ENCODE results near the gene MEI1.

Gene MEI1

DNA sequence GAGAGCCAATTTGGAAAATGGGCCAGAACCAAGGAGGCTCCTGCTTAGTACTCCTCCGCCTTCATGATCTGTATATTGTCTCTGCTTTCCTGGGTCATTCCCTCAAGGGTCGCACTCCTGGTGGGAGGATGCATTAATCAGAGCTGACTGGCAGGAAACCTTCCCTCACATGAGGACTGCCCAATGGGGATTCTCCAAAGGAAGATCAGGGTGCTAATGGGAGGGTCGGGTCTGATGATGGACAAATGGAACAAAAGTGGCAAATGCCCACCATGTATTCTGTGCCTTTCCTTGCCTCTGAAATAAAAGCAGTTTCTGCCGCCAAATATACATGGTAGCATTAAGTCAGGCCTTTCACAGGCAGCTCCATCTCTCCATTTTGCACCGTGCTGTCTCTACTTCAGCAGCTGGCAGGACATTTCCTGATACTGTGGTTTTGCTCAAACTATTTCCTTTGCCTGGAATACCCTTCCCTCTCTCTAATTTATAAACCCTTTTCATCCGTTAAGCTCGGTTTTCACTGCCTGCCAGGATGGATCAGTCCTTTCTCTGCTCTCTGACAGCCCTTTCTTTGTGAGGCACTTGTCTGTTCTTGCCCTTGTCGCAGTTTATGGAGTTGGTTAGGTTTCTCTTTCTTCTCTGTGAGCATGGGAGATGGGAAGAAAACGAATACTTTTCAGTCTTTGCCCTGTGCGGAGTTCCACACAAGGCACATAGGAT, 147.1 kb downstream of the MEI1 start:
- H3K4me3 ChIP-seq (ENCODE audit: control insufficient read depth, low read depth, low read length), result no peak overlapping the region
- TF ChIP-seq, protein P1, sequence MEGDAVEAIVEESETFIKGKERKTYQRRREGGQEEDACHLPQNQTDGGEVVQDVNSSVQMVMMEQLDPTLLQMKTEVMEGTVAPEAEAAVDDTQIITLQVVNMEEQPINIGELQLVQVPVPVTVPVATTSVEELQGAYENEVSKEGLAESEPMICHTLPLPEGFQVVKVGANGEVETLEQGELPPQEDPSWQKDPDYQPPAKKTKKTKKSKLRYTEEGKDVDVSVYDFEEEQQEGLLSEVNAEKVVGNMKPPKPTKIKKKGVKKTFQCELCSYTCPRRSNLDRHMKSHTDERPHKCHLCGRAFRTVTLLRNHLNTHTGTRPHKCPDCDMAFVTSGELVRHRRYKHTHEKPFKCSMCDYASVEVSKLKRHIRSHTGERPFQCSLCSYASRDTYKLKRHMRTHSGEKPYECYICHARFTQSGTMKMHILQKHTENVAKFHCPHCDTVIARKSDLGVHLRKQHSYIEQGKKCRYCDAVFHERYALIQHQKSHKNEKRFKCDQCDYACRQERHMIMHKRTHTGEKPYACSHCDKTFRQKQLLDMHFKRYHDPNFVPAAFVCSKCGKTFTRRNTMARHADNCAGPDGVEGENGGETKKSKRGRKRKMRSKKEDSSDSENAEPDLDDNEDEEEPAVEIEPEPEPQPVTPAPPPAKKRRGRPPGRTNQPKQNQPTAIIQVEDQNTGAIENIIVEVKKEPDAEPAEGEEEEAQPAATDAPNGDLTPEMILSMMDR (conservative IDR thresholded peaks at IDR 0.05; ENCODE audit: control insufficient read depth, insufficient read depth, low read depth, low read length), result no peak

DNA sequence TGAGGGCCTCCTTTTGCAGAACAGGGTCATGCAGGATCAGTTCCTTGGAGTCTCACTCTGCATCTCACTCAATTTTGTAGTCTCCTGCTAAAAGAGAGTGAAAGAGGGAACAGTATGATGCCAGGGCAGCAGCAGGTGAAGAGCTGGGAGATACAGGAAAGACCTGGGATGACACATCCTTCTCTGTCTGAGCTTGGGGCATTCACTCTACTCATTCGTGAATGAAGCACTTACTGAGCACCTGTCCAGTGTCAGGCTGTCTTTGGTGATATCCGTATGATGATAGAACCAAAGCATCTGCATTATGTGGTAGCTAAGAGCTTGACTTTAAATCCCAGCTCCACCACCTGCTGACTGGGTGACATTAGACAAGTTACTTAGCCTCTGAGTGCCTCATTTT, 148.0 kb downstream of the MEI1 start:
- no peak for DNase-seq (ENCODE audit: low read depth)
- no peak overlapping the region for H3K4me3 ChIP-seq (ENCODE audit: control insufficient read depth, low read depth, low read length)
- TF ChIP-seq, protein P1 (conservative IDR thresholded peaks at IDR 0.05; ENCODE audit: control insufficient read depth, insufficient read depth, low read depth, low read length), result no peak

More for the DNA sequence above, 147.1 kb downstream of the MEI1 start:
- no peak for DNase-seq (ENCODE audit: low read depth)

DNA sequence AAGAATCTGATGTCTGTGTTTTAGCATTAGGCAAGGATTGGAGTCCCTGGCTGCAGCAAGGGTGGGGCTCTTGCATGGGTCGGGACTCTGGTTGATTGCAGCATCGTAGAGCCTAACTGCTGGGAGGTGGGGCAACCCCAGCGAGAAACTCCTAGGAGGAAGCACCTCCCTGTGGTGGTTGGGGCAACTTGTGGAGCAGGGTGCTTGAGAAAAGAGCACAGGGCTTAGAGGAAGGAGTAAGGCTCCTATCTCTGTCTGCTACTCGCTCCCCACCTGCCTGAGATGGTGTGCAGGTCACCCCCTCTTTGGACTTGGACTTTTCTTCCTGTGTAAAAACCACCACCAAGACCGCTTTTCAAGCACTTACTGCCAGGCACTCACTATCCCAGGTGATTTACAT, 149.2 kb downstream of the MEI1 start:
- peak; percentile 28 for DNase-seq (ENCODE audit: low read depth)

More for the DNA sequence above, 149.2 kb downstream of the MEI1 start:
- TF ChIP-seq, protein P1 (conservative IDR thresholded peaks at IDR 0.05; ENCODE audit: control insufficient read depth, insufficient read depth, low read depth, low read length), result no peak
- H3K4me3 ChIP-seq (ENCODE audit: control insufficient read depth, low read depth, low read length), result no peak overlapping the region
